Coronary artery (tissue), 2 donors: Measurements from ENCODE around the gene SLC24A1.

ENCODE experiments used
- DNase-seq: peaks from one replicate; pipeline ENCODE4 v3.0.0-alpha.2; 2017; ENCODE audit warnings: low spot score
- H3K27ac ChIP-seq, 2 donors: fragments of 200-600 bp; sonication (generic); one replicate each; pipeline ENCODE4 v1.5.1; 2016 to 2019
- H3K4me3 ChIP-seq: fragments of 200-600 bp; sonication (generic); 2 replicates; pipeline ENCODE4 v1.5.1; 2016; ENCODE audit warnings: mild to moderate bottlenecking, moderate library complexity
- TF ChIP-seq, protein P1 (sequence below): fragments of 200-600 bp; sonication (generic); IDR thresholded peaks from one replicate; pipeline ENCODE4 v1.5.1; 2019; ENCODE audit warnings: antibody characterized with exemption

SLC24A1 gene

DNA sequence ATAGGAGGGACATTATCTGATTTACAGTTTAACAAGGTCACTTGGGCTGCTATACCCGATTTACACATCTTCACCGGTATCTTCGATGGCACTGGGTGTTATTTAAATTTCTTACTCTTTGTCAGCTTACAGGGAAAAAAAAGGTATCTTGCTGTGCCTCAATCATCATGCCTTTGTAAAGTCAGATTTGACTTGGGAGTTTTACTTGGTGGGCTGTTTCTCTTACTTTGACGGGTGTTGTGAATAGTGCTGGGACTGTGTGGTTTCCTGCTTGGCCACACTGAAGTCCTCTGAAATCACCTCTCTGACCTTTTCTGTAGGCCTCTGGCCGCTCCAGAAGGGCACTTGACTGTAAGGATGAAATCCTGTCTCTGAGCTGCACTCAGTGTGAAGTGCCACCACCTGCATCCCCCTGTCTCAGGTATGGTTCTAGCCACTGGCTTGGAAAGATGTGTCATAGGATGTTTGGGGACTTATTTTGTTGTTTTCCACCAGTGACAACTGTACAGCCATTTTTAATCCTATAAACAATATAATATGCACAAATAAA, 3.1 kb upstream of the SLC24A1 start:
- H3K4me3 ChIP-seq: no peak overlapping the region
- H3K27ac ChIP-seq: no peak overlapping the region
- TF ChIP-seq, protein P1, sequence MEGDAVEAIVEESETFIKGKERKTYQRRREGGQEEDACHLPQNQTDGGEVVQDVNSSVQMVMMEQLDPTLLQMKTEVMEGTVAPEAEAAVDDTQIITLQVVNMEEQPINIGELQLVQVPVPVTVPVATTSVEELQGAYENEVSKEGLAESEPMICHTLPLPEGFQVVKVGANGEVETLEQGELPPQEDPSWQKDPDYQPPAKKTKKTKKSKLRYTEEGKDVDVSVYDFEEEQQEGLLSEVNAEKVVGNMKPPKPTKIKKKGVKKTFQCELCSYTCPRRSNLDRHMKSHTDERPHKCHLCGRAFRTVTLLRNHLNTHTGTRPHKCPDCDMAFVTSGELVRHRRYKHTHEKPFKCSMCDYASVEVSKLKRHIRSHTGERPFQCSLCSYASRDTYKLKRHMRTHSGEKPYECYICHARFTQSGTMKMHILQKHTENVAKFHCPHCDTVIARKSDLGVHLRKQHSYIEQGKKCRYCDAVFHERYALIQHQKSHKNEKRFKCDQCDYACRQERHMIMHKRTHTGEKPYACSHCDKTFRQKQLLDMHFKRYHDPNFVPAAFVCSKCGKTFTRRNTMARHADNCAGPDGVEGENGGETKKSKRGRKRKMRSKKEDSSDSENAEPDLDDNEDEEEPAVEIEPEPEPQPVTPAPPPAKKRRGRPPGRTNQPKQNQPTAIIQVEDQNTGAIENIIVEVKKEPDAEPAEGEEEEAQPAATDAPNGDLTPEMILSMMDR: no peak
- DNase-seq: no peak

DNA sequence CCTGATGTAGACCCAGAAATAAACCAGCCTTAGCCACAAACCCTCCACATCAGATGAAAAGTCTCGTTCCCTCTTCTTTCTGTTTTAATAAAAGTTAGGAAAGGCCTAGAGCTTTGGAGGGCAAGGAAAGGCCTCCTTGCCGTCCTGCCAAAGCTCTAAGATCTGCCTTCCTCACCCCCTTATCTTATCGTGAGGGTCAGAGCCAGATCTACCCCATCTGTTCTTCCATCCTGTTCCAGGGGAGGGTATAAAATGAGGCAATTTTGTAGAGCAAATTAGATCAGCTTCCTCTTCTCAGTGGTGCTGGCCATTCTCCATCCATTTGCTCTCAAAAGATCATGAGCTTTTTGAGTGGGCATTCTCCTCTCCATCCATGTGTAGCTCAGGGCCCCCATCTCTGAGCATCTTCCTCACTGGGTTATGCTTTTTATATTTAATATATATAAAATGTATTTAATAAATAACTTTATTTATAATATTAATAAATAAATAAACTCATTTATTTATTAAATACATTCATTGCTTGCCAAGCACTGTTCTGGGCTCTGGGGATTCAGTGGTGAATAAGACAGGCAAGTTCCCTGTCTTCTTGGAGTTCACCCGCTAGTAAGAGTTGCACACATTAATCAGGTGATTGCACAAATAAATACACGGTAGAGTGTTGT, 2.0 kb upstream of the SLC24A1 start:
- no peak for DNase-seq
- H3K4me3 ChIP-seq: no peak overlapping the region
- TF ChIP-seq, protein P1: no peak
- H3K27ac ChIP-seq: no peak overlapping the region

DNA sequence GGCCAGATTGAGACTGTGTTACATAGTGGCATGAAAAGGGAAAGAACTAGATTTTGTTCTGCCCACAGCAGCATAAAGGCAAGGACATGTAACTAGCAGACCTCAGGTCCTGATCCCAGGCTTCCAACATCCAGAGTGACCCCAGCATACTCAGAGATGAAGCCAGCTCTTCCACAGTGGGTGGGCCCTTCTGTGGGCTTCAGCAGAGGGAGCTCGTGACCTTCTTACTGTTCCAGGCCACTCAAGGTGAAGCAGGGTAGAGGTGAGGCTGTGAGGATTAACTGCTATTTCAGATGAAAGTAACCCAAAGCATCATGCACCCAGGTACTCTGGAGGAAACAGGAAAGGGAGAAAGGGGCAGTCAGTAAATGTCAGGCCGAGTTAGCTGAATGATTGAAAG, 905 bp upstream of the SLC24A1 start:
- no peak overlapping the region for H3K4me3 ChIP-seq
- no peak for DNase-seq
- no peak overlapping the region for H3K27ac ChIP-seq
- TF ChIP-seq, protein P1: no peak

DNA sequence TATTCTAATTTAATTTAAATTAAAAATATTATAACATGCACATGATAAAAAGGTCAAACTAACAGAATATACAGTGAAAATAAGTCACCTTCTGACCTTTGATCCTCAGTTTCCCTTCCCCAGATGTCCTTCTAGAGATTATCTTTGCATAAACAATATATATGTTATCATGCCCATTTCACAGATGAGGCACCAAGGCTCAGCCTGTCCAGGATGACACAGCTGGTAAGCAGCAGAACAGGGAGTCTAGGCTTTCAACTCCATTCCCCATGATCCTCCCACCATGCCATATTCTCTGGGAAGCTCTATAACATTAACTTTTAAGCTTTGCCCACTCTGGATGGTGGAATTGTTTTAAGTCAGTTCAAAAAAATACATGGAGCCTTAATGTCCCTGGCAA, 1.4 kb downstream of the SLC24A1 start:
- TF ChIP-seq, protein P1: no peak

DNA sequence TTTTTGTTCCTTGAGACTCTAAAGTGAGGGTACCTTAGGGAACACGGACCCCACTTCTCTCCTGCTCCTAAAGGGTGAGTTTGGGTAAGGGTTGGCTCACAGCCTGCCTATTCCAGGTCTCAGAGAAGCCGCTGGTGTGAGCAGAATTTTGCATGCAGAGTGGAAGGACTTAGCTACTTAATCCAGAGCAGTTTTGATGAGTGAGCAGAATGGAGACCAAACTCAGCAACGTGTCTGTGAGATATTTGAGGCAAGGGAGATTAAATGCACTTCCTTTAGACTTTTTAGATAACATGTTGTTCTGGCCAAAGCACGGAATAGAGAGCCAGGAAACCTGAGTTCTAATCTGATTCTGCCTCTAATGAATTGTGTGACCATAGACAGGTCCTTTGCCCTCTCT, 5.1 kb downstream of the SLC24A1 start:
- TF ChIP-seq, protein P1: no peak

More for the DNA sequence above, 1.4 kb downstream of the SLC24A1 start:
- no peak overlapping the region for H3K4me3 ChIP-seq
- DNase-seq: no peak
- no peak overlapping the region for H3K27ac ChIP-seq

DNA sequence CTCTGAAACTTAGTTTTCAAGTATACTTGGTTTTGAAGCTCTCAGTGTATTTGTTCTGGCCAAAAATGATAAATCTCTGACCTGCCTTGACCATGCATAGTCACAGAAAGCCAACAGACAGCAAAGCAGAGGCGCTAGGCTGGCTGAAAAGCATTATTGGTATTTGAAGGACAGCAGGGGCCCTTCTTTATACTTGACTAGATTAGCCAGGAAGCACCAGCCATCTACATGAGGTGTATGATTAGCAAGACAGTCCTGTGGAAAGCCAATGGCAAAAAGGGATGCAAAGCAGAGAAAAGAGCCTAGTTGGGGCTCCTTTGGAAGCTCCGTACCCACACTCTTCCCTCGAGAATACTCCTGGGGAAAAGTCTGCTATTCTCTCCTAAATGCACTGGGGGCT, 7.8 kb downstream of the SLC24A1 start:
- H3K4me3 ChIP-seq: no peak overlapping the region
- TF ChIP-seq, protein P1: no peak

More for the DNA sequence above, 5.1 kb downstream of the SLC24A1 start:
- no peak overlapping the region for H3K27ac ChIP-seq
- DNase-seq: no peak
- H3K4me3 ChIP-seq: no peak overlapping the region

DNA sequence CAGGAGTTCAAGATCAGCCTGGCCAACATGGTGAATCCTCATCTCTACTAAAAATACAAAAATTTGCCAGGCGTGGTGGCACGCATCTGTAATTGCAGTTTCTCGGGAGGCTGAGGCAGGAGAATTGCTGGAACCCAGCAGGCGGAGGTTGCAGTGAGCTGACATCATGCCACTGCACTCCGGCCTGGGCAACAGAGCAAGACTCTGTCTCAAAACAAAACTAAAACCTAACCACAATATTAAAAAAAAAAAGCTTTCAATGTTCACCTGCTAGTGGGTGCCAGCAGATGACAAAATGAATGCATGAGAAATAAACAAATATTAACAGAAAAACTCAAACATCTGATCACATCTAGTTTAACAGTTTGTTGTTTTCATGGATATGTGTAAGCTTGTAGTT, 9.0 kb downstream of the SLC24A1 start:
- Histone ChIP-seq H3K27ac (no peak overlapping the region), H3K4me3 (no peak overlapping the region)
- TF ChIP-seq, protein P1: no peak
- no peak for DNase-seq

More for the DNA sequence above, 7.8 kb downstream of the SLC24A1 start:
- no peak for DNase-seq
- H3K27ac ChIP-seq: no peak overlapping the region
